A549 (cell line): ENCODE data around the gene IMPA2. TPM values are rescaled to one million over a fixed set of nuclear protein-coding genes. Genes with fewer than 3 reads are reported as not detected.

ENCODE experiments used
- ATAC-seq, 2 experiments: fragments of 200-7000 bp in 1 of 2; fragments of >200 bp in 1 of 2; cut with Nextera tagmentation in 1 of 2; cut with Tn5 transposase in 1 of 2; 3 replicates each; pipeline versions ENCODE4 v1.8.0 to v1.9.1; 2018 to 2020; ENCODE audit warnings: mild to moderate bottlenecking in 1 of 2, moderate library complexity in 1 of 2
- CTCF ChIA-PET: fragments of 300-600 bp; sonication (Branson Sonifier 250); formaldehyde crosslinking; extraction: SDS; loops from one replicate; lab custom pipeline; 2021; ENCODE audit warnings: antibody characterized with exemption, inconsistent platforms; lab: Yijun Ruan, JAX
- POLR2A ChIA-PET: fragments of 350-600 bp; formaldehyde crosslinking; extraction: SDS; loops from one replicate; lab custom pipeline; 2021; ENCODE audit warnings: antibody characterized with exemption, inconsistent platforms; lab: Yijun Ruan, JAX
- DNase-seq, 2 experiments: peaks; one replicate each; pipeline versions ENCODE4 v3.0.0 to v3.0.0-alpha.2; 2011 to 2016; ENCODE audit warnings: low read depth in 1 of 2, low spot score in 1 of 2
- FAIRE-seq: peaks from 2 replicates; lab custom pipeline; 2011; peaks lifted over from hg19 to GRCh38; lab: Jason Lieb, UNC
- H3K27ac ChIP-seq, 2 experiments: fragments of >200 bp; sonication (Bioruptor Twin); formaldehyde crosslinking; 3 replicates each; pipeline ENCODE4 v1.5.1; 2016 to 2017
- H3K4me1 ChIP-seq: fragments of >200 bp; sonication (Bioruptor Twin); formaldehyde crosslinking; 3 replicates; pipeline ENCODE4 v1.6.1; 2016
- H3K4me2 ChIP-seq: fragments of >200 bp; sonication (Bioruptor Twin); formaldehyde crosslinking; 3 replicates; pipeline ENCODE4 v1.6.1; 2016
- H3K4me3 ChIP-seq: fragments of >200 bp; sonication (Bioruptor Twin); formaldehyde crosslinking; 3 replicates; pipeline ENCODE4 v1.5.1; 2016
- H3K9me3 ChIP-seq: fragments of >200 bp; sonication (Bioruptor Twin); formaldehyde crosslinking; 3 replicates; pipeline ENCODE4 v1.6.1; 2016
- CBX8 ChIP-seq: fragments of 200-600 bp; sonication (generic); IDR thresholded peaks from 2 replicates; pipeline ENCODE4 v1.6.1; 2016
- CEBPB ChIP-seq, 2 experiments: fragments of >200 bp in 1 of 2; sonication (Bioruptor Twin) in 1 of 2; formaldehyde crosslinking in 1 of 2; IDR thresholded peaks; 2 replicates each; pipeline ENCODE4 v1.6.1; 2012 to 2016
- E2F6 ChIP-seq: IDR thresholded peaks from 2 replicates; pipeline ENCODE4 v1.6.1; 2012; ENCODE audit warnings: low read depth, borderline replicate concordance
- EHF ChIP-seq: fragments of 250-450 bp; sonication (Bioruptor Pico); IDR thresholded peaks from 2 replicates; pipeline ENCODE4 v1.5.0; 2020; ENCODE audit warnings: mild to moderate bottlenecking
- ELK1 ChIP-seq: fragments of 150-350 bp; IDR thresholded peaks from 2 replicates; pipeline ENCODE4 v1.6.1; 2014; ENCODE audit warnings: low read depth, mild to moderate bottlenecking, low read length
- GATA3 ChIP-seq: IDR thresholded peaks from 2 replicates; pipeline ENCODE4 v1.6.1; 2012; ENCODE audit warnings: borderline replicate concordance
- HES2 ChIP-seq: fragments of >200 bp; sonication (Bioruptor Twin); formaldehyde crosslinking; IDR thresholded peaks from 2 replicates; pipeline ENCODE4 v1.6.1; 2016
- HEYL ChIP-seq: fragments of 250-450 bp; sonication (Bioruptor Pico); IDR thresholded peaks from 2 replicates; pipeline ENCODE4 v1.8.0; 2021; ENCODE audit warnings: mild to moderate bottlenecking, moderate library complexity
- HMGXB4 ChIP-seq: fragments of 250-450 bp; sonication (Bioruptor Pico); IDR thresholded peaks from 2 replicates; pipeline ENCODE4 v1.5.0; 2021; ENCODE audit warnings: mild to moderate bottlenecking, moderate library complexity, borderline replicate concordance
- HOXB5 ChIP-seq: fragments of 250-450 bp; sonication (Bioruptor Pico); IDR thresholded peaks from 2 replicates; pipeline ENCODE4 v1.5.0; 2020; ENCODE audit warnings: mild to moderate bottlenecking, moderate library complexity
- KDM1A ChIP-seq: fragments of 200-600 bp; sonication (generic); IDR thresholded peaks from 2 replicates; pipeline ENCODE4 v1.6.1; 2016; ENCODE audit warnings: low read depth, mild to moderate bottlenecking
- KDM5A ChIP-seq: fragments of 200-600 bp; sonication (generic); IDR thresholded peaks from 2 replicates; pipeline ENCODE4 v1.6.1; 2016; ENCODE audit warnings: antibody characterized with exemption, mild to moderate bottlenecking
- MAFK ChIP-seq: fragments of 450-650 bp; IDR thresholded peaks from 2 replicates; pipeline ENCODE4 v1.6.1; 2014; ENCODE audit not compliant: partially characterized antibody
- NR3C1 ChIP-seq: fragments of >200 bp; sonication (Bioruptor Twin); formaldehyde crosslinking; IDR thresholded peaks from 3 replicates; pipeline ENCODE4 v1.6.1; 2017
- PBX3 ChIP-seq: IDR thresholded peaks from 2 replicates; pipeline ENCODE4 v1.6.1; 2012
- POLR2AphosphoS2 ChIP-seq: conservative IDR thresholded peaks from 2 replicates; pipeline ENCODE4 v1.6.1; 2012; ENCODE audit warnings: low read length, improper control_type of control experiment, inconsistent platforms
- RARB ChIP-seq: fragments of 250-450 bp; sonication (Bioruptor Pico); IDR thresholded peaks from 2 replicates; pipeline ENCODE4 v1.8.0; 2021; ENCODE audit warnings: mild to moderate bottlenecking, moderate library complexity
- TFCP2L1 ChIP-seq: fragments of 250-450 bp; sonication (Bioruptor Pico); IDR thresholded peaks from 2 replicates; pipeline ENCODE4 v1.5.0; 2021; ENCODE audit warnings: mild to moderate bottlenecking
- TP53 ChIP-seq: fragments of 250-450 bp; sonication (Bioruptor Pico); IDR thresholded peaks from 2 replicates; pipeline ENCODE4 v1.5.0; 2021; ENCODE audit warnings: mild to moderate bottlenecking, moderate library complexity
- ZSCAN20 ChIP-seq: fragments of 250-450 bp; sonication (Bioruptor Pico); IDR thresholded peaks from 2 replicates; pipeline ENCODE4 v1.8.0; 2022; ENCODE audit warnings: mild to moderate bottlenecking, moderate library complexity
- WGBS: methylation state at CpG from one replicate; pipeline ENCODE4 v1.1.6; 2017; ENCODE audit errors: missing lambda C conversion rate; 5-methylcytosine and 5-hydroxymethylcytosine counted together
- polyA plus RNA-seq, 4 experiments: library from polyadenylated mRNA; depleted of rRNA in 3 of 4; stranded (reverse); fragments of >200 nt; fragmentation: RNase III in 1 of 4; extraction: RNeasy Plus Mini Kit Qiagen cat#74134 plus additional on column Dnase treatment in 1 of 4; gene quantifications; 2 replicates in 3 of 4; 3 replicates in 1 of 4; pipeline ENCODE4 v1.2.3, GENCODE V29; 2011 to 2017

Gene IMPA2
- polyA plus RNA-seq, 2 of the 4 experiments (the other 2 are of a cell fraction): 35.1 to 65.3 TPM

- H3K9me3 ChIP-seq: no peaks in the 10 kb centered on the region
- 92% methylated on average over 21 of the region's 21 CpGs for WGBS
- no peak for ATAC-seq
- DNase-seq: no peak
- no peak overlapping the region for H3K27ac ChIP-seq
- TF ChIP-seq POLR2AphosphoS2 (no peak), CEBPB (IDR thresholded peaks at IDR 0.05) (no peak), CBX8 (no peak)
- no peak for FAIRE-seq
- CTCF ChIA-PET: interaction anchor here (0.6 to 4.4 kb wide), 6 partner anchors 9 to 297 kb away, joined by 3 to 34 read pairs (median 6); no protein-coding TSS in a partner anchor
- H3K4me2 ChIP-seq: no peak overlapping the region
- POLR2A ChIA-PET: no interaction called here
- H3K4me1 ChIP-seq: no peaks in the 10 kb centered on the region
- H3K4me3 ChIP-seq: no peak overlapping the region
Measured at GRCh38 chr18:12029786-12030584, 48.7 kb downstream of the IMPA2 start.

- WGBS: 88% methylated on average over 10 of the region's 10 CpGs
- ATAC-seq (no peak), FAIRE-seq (no peak), DNase-seq (no peak)
- H3K4me2 ChIP-seq: no peak overlapping the region
- TF ChIP-seq RARB (CRISPR knock-in tag) (no peak), HMGXB4 (no peak), E2F6 (no peak), NR3C1 (no peak), HOXB5 (CRISPR knock-in tag) (no peak), KDM1A (no peak), GATA3 (no peak), MAFK (no peak), PBX3 (no peak), ELK1 (no peak), HES2 (no peak), ZSCAN20 (CRISPR knock-in tag) (no peak), EHF (no peak), POLR2AphosphoS2 (no peak), TFCP2L1 (CRISPR knock-in tag) (no peak), TP53 (no peak), HEYL (CRISPR knock-in tag) (no peak), KDM5A (no peak)
- no peaks in the 10 kb centered on the region for H3K9me3 ChIP-seq
- H3K4me1 ChIP-seq: no peaks in the 10 kb centered on the region
- no peak overlapping the region for H3K4me3 ChIP-seq
- no peak overlapping the region for H3K27ac ChIP-seq
- ChIA-PET POLR2A (no interaction called here), CTCF (interaction anchor here (1.8 to 4.4 kb wide), 4 partner anchors 8 to 93 kb away, joined by 6 to 34 read pairs (median 10); no protein-coding TSS in a partner anchor)
Measured at GRCh38 chr18:12030670-12031069, 49.4 kb downstream of the IMPA2 start.
